HL-60 (cell line): ENCODE measurements around the gene PPP6R3.

Experiments
- DNase-seq, 2 experiments: peaks; one replicate each; pipeline ENCODE4 v3.0.0-alpha.2; 2010 to 2020; ENCODE audit warnings: low read depth in 1 of 2, low spot score in 1 of 2
- H3K27ac ChIP-seq: fragments of 250-450 bp; sonication (Bioruptor Pico); replicated peaks from 2 replicates; pipeline ENCODE4 v1.5.1; 2020; ENCODE audit warnings: mild to moderate bottlenecking, moderate library complexity
- H3K27me3 ChIP-seq: fragments of 250-450 bp; sonication (Bioruptor Pico); 2 replicates; pipeline ENCODE4 v1.5.1; 2021; ENCODE audit warnings: mild to moderate bottlenecking, moderate library complexity; ENCODE audit not compliant: insufficient read depth, poor library complexity, severe bottlenecking
- H3K4me3 ChIP-seq: replicated peaks from 2 replicates; pipeline ENCODE4 v1.5.1; 2011; ENCODE audit warnings: mild to moderate bottlenecking, control low read depth, low read length; ENCODE audit not compliant: insufficient read depth
- CTCF ChIP-seq: IDR thresholded peaks from one replicate; pipeline ENCODE4 v1.5.1; 2011; ENCODE audit warnings: low read length, control low read depth, inconsistent platforms; ENCODE audit not compliant: insufficient read depth
- GABPA ChIP-seq: IDR thresholded peaks from 2 replicates; pipeline ENCODE4 v1.6.1; 2012; ENCODE audit warnings: low read depth
- POLR2AphosphoS5 ChIP-seq: IDR thresholded peaks from 2 replicates; pipeline ENCODE4 v1.6.1; 2012; ENCODE audit warnings: low read depth
- REST ChIP-seq: IDR thresholded peaks from 2 replicates; pipeline ENCODE4 v1.6.1; 2012; ENCODE audit warnings: low read depth; ENCODE audit not compliant: insufficient replicate concordance
- SPI1 ChIP-seq: IDR thresholded peaks from 2 replicates; pipeline ENCODE4 v1.6.1; 2012; ENCODE audit warnings: low read depth, mild to moderate bottlenecking, borderline replicate concordance

PPP6R3 gene

GRCh38 chr11:68542617-68543016 is 82.1 kb downstream of the PPP6R3 start:
- Histone ChIP-seq H3K4me3 (no peak overlapping the region), H3K27ac (no peak overlapping the region), H3K27me3 (no peaks in the 10 kb centered on the region)
- no peak for DNase-seq
- TF ChIP-seq CTCF (no peak), GABPA (no peak), REST (no peak), POLR2AphosphoS5 (no peak), SPI1 (no peak)

- TF ChIP-seq REST (no peak), SPI1 (no peak), POLR2AphosphoS5 (no peak), CTCF (no peak), GABPA (no peak)
- no peak overlapping the region for H3K27ac ChIP-seq
- H3K27me3 ChIP-seq, result no peaks in the 10 kb centered on the region
- no peak for DNase-seq
- no peak overlapping the region for H3K4me3 ChIP-seq
Observed at GRCh38 chr11:68543594-68543993, 83.0 kb downstream of the PPP6R3 start.

- TF ChIP-seq SPI1, result no peak
- TF ChIP-seq POLR2AphosphoS5, result no peak
- TF ChIP-seq CTCF, result no peak
- no peak for TF ChIP-seq REST
- no peak for TF ChIP-seq GABPA
- Histone ChIP-seq H3K4me3 (no peak overlapping the region), H3K27ac (no peak overlapping the region), H3K27me3 (no peaks in the 10 kb centered on the region)
- DNase-seq, result no peak
Observed at GRCh38 chr11:68545347-68545746, 84.8 kb downstream of the PPP6R3 start.
